ENCODE measurements around the gene FCHSD2.

GRCh38 chr11:73176145-73176873 lies 34.2 kb upstream of the FCHSD2 start:
- TF ChIP-seq CTCF (tag by site-specific recombination; IDR thresholded peaks at IDR 0.05) (no peak), YY1 (tag by site-specific recombination; IDR thresholded peaks at IDR 0.05) (no peak), ZNF157 (tag by site-specific recombination; IDR thresholded peaks at IDR 0.05) (no peak), BCL6B (tag by site-specific recombination; IDR thresholded peaks at IDR 0.05) (no peak), KLF8 (tag by site-specific recombination; IDR thresholded peaks at IDR 0.05) (no peak), REST (tag by site-specific recombination; IDR thresholded peaks at IDR 0.05) (no peak), ZNF585B (tag by site-specific recombination; IDR thresholded peaks at IDR 0.05) (no peak), ZNF146 (tag by site-specific recombination; IDR thresholded peaks at IDR 0.05) (no peak), ZNF660 (tag by site-specific recombination; IDR thresholded peaks at IDR 0.05) (no peak), ZNF138 (tag by site-specific recombination; IDR thresholded peaks at IDR 0.05; ENCODE audit: borderline replicate concordance) (no peak), TSHZ1 (tag by site-specific recombination; IDR thresholded peaks at IDR 0.05; ENCODE audit: borderline replicate concordance) (no peak), ZNF24 (tag by site-specific recombination; IDR thresholded peaks at IDR 0.05) (no peak)

Data from HEK293 (cell line).